ENCODE data around the gene ARVCF. TPM values are rescaled to one million over a fixed set of nuclear protein-coding genes. Genes with fewer than 3 reads are reported as not detected.

The ARVCF gene
- total and polyA plus RNA-seq, 9 of the 15 experiments (the other 6 are each of a cell fraction or from before 2014, with no cell fraction given) = 0.03 to 97.4 (median 15.6) TPM

DNA sequence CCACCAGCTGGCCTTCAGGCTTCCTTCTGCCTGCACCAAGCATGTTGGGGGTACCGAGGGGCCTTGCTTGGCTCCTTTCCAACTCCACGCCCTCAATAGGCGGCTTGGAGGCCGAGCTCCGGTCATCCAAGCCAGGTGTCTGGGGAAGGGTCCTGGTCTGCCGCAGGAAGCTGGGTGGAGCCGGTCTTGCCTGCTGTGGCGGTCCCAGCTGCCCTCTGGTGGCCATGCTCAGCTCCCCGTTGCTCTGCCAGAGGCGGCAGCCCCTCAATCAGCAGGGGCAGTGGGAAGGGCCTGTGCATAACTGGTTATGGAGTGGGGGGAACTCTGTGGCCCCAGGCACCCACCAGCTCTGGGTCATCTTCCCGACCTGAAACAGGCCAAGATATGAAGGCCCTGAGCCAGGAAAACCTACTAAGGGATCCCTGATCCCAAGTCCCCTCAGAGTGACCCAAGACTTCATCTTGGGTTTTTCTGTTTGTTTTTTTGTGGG, 3.2 kb downstream of the ARVCF start (continued):
- peak; percentile 63; the same call in 1 of the 2 replicates for TF ChIP-seq HCFC1 (IDR thresholded peaks at IDR 0.05; ENCODE audit: low read depth, low read length)
- no peak for TF ChIP-seq ZNF280A (IDR thresholded peaks at IDR 0.05; ENCODE audit: low read depth, partially characterized antibody)
- TF ChIP-seq CEBPB (tag; IDR thresholded peaks at IDR 0.05) = no peak
- TF ChIP-seq CBFB (CRISPR knock-in tag; IDR thresholded peaks at IDR 0.05) = no peak
- no peak for TF ChIP-seq ELF2 (CRISPR knock-in tag; IDR thresholded peaks at IDR 0.05)
- TF ChIP-seq BACH1 (tag; IDR thresholded peaks at IDR 0.05) = no peak
- no peak for TF ChIP-seq STAT5B (CRISPR knock-in tag; IDR thresholded peaks at IDR 0.05)
- TF ChIP-seq, protein P1, sequence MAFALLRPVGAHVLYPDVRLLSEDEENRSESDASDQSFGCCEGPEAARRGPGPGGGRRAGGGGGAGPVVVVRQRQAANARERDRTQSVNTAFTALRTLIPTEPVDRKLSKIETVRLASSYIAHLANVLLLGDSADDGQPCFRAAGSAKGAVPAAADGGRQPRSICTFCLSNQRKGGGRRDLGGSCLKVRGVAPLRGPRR (CRISPR knock-in tag; IDR thresholded peaks at IDR 0.05) = no peak
- TF ChIP-seq WHSC1 (IDR thresholded peaks at IDR 0.05; ENCODE audit: low read length) = peak; percentile 69
- 0 out of 2 replicates have a peak, but pooled peaks have one; percentile 81 for TF ChIP-seq TSC22D4 (tag; IDR thresholded peaks at IDR 0.05)
- peak; percentile 40; the same call in 1 of the 2 replicates for TF ChIP-seq SMAD4 (CRISPR knock-in tag; conservative IDR thresholded peaks at IDR 0.05)
- no peak for TF ChIP-seq MITF (IDR thresholded peaks at IDR 0.05)
- TF ChIP-seq ATF1 (CRISPR knock-in tag; IDR thresholded peaks at IDR 0.05) = no peak
- peak; percentile 40; the same call in 1 of the 2 replicates for TF ChIP-seq ATF1 (tag; IDR thresholded peaks at IDR 0.05)
- peak; percentile 63 for TF ChIP-seq JUND (IDR thresholded peaks at IDR 0.05; ENCODE audit: borderline replicate concordance, low read depth, low read length)
- TF ChIP-seq JUND (tag; IDR thresholded peaks at IDR 0.05; ENCODE audit: borderline replicate concordance, low read depth, low read length) = peak; percentile 55; the same call in 1 of the 3 replicates
- peak; percentile 56 for TF ChIP-seq NEUROD1 (IDR thresholded peaks at IDR 0.05; ENCODE audit: borderline replicate concordance, low read depth, low read length, partially characterized antibody)
- peak; percentile 42 to 62; a peak in 2 of 4 replicates for TF ChIP-seq RCOR1 (IDR thresholded peaks at IDR 0.05; ENCODE audit: borderline replicate concordance in 1 of 2, low read depth in 2 of 2, low read length in 2 of 2)
- TF ChIP-seq THAP12 (CRISPR knock-in tag; IDR thresholded peaks at IDR 0.05) = peak; percentile 84
- peak; percentile 44; the same call in 1 of the 2 replicates for TF ChIP-seq CXXC5 (CRISPR knock-in tag; IDR thresholded peaks at IDR 0.05)
- TF ChIP-seq JUN (IDR thresholded peaks at IDR 0.05; ENCODE audit: borderline replicate concordance, low read depth, low read length) = peak; percentile 48; the same call in 1 of the 2 replicates
- TF ChIP-seq JUN (CRISPR knock-in tag; IDR thresholded peaks at IDR 0.05; ENCODE audit: borderline replicate concordance) = no peak
- 0 out of 2 replicates have a peak, but pooled peaks have one; percentile 19 for TF ChIP-seq RFX7 (CRISPR knock-in tag; IDR thresholded peaks at IDR 0.05)

All from K562 (cell line).